Skeletal muscle satellite cell (primary cell): ENCODE results near the gene FIG4.
"Not testable (repeated sequence)": the region's sequence is repeated elsewhere in the genome, so short reads cannot be mapped to it uniquely, and the experiment has no call there.

Source experiments
- H3K27me3 ChIP-seq: 2 replicates; pipeline ENCODE4 v1.7.0; 2013; ENCODE audit warnings: low read length; ENCODE audit not compliant: control insufficient read depth, insufficient read depth
- H3K36me3 ChIP-seq: 2 replicates; pipeline ENCODE4 v1.7.0; 2013; ENCODE audit warnings: mild to moderate bottlenecking, control low read depth, low read length; ENCODE audit not compliant: insufficient read depth
- H3K4me1 ChIP-seq: 2 replicates; pipeline ENCODE4 v1.7.0; 2013; ENCODE audit warnings: low read length; ENCODE audit not compliant: control insufficient read depth, insufficient read depth
- H3K4me2 ChIP-seq: 2 replicates; pipeline ENCODE4 v1.7.0; 2013; ENCODE audit warnings: mild to moderate bottlenecking, low read length
- H3K4me3 ChIP-seq: 2 replicates; pipeline ENCODE4 v1.7.0; 2013; ENCODE audit warnings: low read length
- H3K9ac ChIP-seq: 2 replicates; pipeline ENCODE4 v1.7.0; 2013; ENCODE audit warnings: mild to moderate bottlenecking, low read depth, low read length, moderate library complexity
- H3K9me3 ChIP-seq: replicated peaks from 2 replicates; pipeline ENCODE4 v1.7.0; 2013; ENCODE audit warnings: mild to moderate bottlenecking, control low read depth, low read length

Gene FIG4

GRCh38 chr6:109725250-109725649, 34.2 kb downstream of the FIG4 start:
- H3K27me3 ChIP-seq, H3K4me3 ChIP-seq, H3K36me3 ChIP-seq, H3K9ac ChIP-seq, H3K4me2 ChIP-seq, H3K4me1 ChIP-seq, H3K9me3 ChIP-seq: not testable (repeated sequence)

- Histone ChIP-seq H3K27me3 (no peaks in the 10 kb centered on the region), H3K36me3 (no peaks in the 10 kb centered on the region), H3K4me3 (no peak overlapping the region)
Observed at GRCh38 chr6:109736273-109737025, 45.4 kb downstream of the FIG4 start.

GRCh38 chr6:109738255-109738654, 47.2 kb downstream of the FIG4 start:
- Histone ChIP-seq H3K9me3 (no peaks in the 10 kb centered on the region), H3K4me3 (no peak overlapping the region), H3K4me2 (no peak overlapping the region), H3K4me1 (no peaks in the 10 kb centered on the region), H3K36me3 (no peaks in the 10 kb centered on the region), H3K27me3 (no peaks in the 10 kb centered on the region), H3K9ac (no peak overlapping the region)

More at GRCh38 chr6:109736273-109737025, 45.4 kb downstream of the FIG4 start:
- Histone ChIP-seq H3K4me2 (no peak overlapping the region), H3K9me3 (no peaks in the 10 kb centered on the region), H3K9ac (no peak overlapping the region), H3K4me1 (no peaks in the 10 kb centered on the region)

GRCh38 chr6:109738667-109739066, 47.6 kb downstream of the FIG4 start:
- H3K36me3 ChIP-seq: no peaks in the 10 kb centered on the region
- H3K4me3 ChIP-seq: no peak overlapping the region
- H3K27me3 ChIP-seq: no peaks in the 10 kb centered on the region
- H3K9ac ChIP-seq: no peak overlapping the region
- peaks cover 4% of the 10 kb centered on the region for H3K4me1 ChIP-seq
- no peak overlapping the region for H3K4me2 ChIP-seq
- H3K9me3 ChIP-seq: no peaks in the 10 kb centered on the region

- no peaks in the 10 kb centered on the region for H3K27me3 ChIP-seq
- H3K36me3 ChIP-seq: no peaks in the 10 kb centered on the region
- H3K9me3 ChIP-seq: no peaks in the 10 kb centered on the region
- peaks cover 10% of the 10 kb centered on the region for H3K4me1 ChIP-seq
- no peak overlapping the region for H3K4me2 ChIP-seq
- H3K4me3 ChIP-seq: no peak overlapping the region
- no peak overlapping the region for H3K9ac ChIP-seq
Observed at GRCh38 chr6:109739686-109740085, 48.6 kb downstream of the FIG4 start.

- Histone ChIP-seq H3K9me3 (no peaks in the 10 kb centered on the region), H3K4me1 (peaks cover 10% of the 10 kb centered on the region), H3K27me3 (no peaks in the 10 kb centered on the region), H3K4me2 (no peak overlapping the region), H3K36me3 (no peaks in the 10 kb centered on the region), H3K9ac (no peak overlapping the region), H3K4me3 (no peak overlapping the region)
Observed at GRCh38 chr6:109740787-109741186, 49.7 kb downstream of the FIG4 start.

GRCh38 chr6:109743739-109744138, 52.6 kb downstream of the FIG4 start:
- no peak overlapping the region for H3K9ac ChIP-seq
- H3K36me3 ChIP-seq: no peaks in the 10 kb centered on the region
- no peaks in the 10 kb centered on the region for H3K9me3 ChIP-seq
- H3K27me3 ChIP-seq: no peaks in the 10 kb centered on the region
- no peak overlapping the region for H3K4me3 ChIP-seq
- H3K4me2 ChIP-seq: peak overlapping the region; percentile 12
- peaks cover 10% of the 10 kb centered on the region for H3K4me1 ChIP-seq

GRCh38 chr6:109744779-109745178, 53.7 kb downstream of the FIG4 start:
- not testable (repeated sequence) for H3K9ac ChIP-seq, H3K4me1 ChIP-seq, H3K9me3 ChIP-seq, H3K36me3 ChIP-seq, H3K4me2 ChIP-seq, H3K4me3 ChIP-seq, H3K27me3 ChIP-seq

- Histone ChIP-seq H3K36me3 (no peaks in the 10 kb centered on the region), H3K4me1 (peaks cover 10% of the 10 kb centered on the region), H3K9ac (no peak overlapping the region), H3K4me3 (no peak overlapping the region), H3K27me3 (no peaks in the 10 kb centered on the region), H3K4me2 (no peak overlapping the region), H3K9me3 (no peaks in the 10 kb centered on the region)
Observed at GRCh38 chr6:109747221-109747620, 56.1 kb downstream of the FIG4 start.

- H3K36me3 ChIP-seq: no peaks in the 10 kb centered on the region
- H3K27me3 ChIP-seq: no peaks in the 10 kb centered on the region
- H3K9me3 ChIP-seq: no peaks in the 10 kb centered on the region
- H3K4me3 ChIP-seq: no peak overlapping the region
- peaks cover 7% of the 10 kb centered on the region for H3K4me1 ChIP-seq
- no peak overlapping the region for H3K9ac ChIP-seq
- H3K4me2 ChIP-seq: no peak overlapping the region
Observed at GRCh38 chr6:109759098-109759955, 68.2 kb downstream of the FIG4 start.

- Histone ChIP-seq H3K27me3 (no peaks in the 10 kb centered on the region), H3K9me3 (no peaks in the 10 kb centered on the region), H3K9ac (no peak overlapping the region), H3K4me3 (no peak overlapping the region), H3K36me3 (no peaks in the 10 kb centered on the region), H3K4me2 (no peak overlapping the region), H3K4me1 (peaks cover 7% of the 10 kb centered on the region)
Observed at GRCh38 chr6:109760208-109760607, 69.1 kb downstream of the FIG4 start.
